Smooth muscle cell (in vitro differentiated cells): ENCODE data around the gene PUM1. TPM values are rescaled to one million over a fixed set of nuclear protein-coding genes. Genes with fewer than 3 reads are reported as not detected.

Experiments
- DNase-seq: peaks from one replicate; lab custom pipeline; 2025; ENCODE audit not compliant: unreplicated experiment; lab: John Stamatoyannopoulos, UW
- H2AFZ ChIP-seq: fragments of 200-600 bp; sonication (generic); 2 replicates; pipeline ENCODE4 v1.6.0; 2016; ENCODE audit warnings: antibody characterized with exemption, low read depth, mild to moderate bottlenecking
- H3F3A ChIP-seq: fragments of 200-600 bp; sonication (generic); 2 replicates; pipeline ENCODE4 v1.6.0; 2017; ENCODE audit warnings: antibody characterized with exemption, low read depth
- H3K27ac ChIP-seq: fragments of 200-600 bp; sonication (generic); 2 replicates; pipeline ENCODE4 v1.5.1; 2016; ENCODE audit warnings: low read depth, mild to moderate bottlenecking
- H3K27me3 ChIP-seq: fragments of 200-600 bp; sonication (generic); 2 replicates; pipeline ENCODE4 v1.6.1; 2016; ENCODE audit warnings: low read depth, mild to moderate bottlenecking
- H3K36me3 ChIP-seq: fragments of 200-600 bp; sonication (generic); 2 replicates; pipeline ENCODE4 v1.5.1; 2016; ENCODE audit warnings: low read depth
- H3K4me1 ChIP-seq: fragments of 200-600 bp; sonication (generic); 2 replicates; pipeline ENCODE4 v1.5.1; 2016; ENCODE audit warnings: low read depth
- H3K4me2 ChIP-seq: fragments of 200-600 bp; sonication (generic); 2 replicates; pipeline ENCODE4 v1.6.0; 2016; ENCODE audit warnings: mild to moderate bottlenecking
- H3K4me3 ChIP-seq: fragments of 200-600 bp; sonication (generic); 2 replicates; pipeline ENCODE4 v1.5.1; 2016; ENCODE audit warnings: mild to moderate bottlenecking
- H3K79me2 ChIP-seq: fragments of 200-600 bp; sonication (generic); 2 replicates; pipeline ENCODE4 v1.6.0; 2016; ENCODE audit warnings: low read depth, mild to moderate bottlenecking
- H3K9ac ChIP-seq: fragments of 200-600 bp; sonication (generic); 2 replicates; pipeline ENCODE4 v1.6.0; 2016; ENCODE audit warnings: low read depth
- H3K9me3 ChIP-seq: fragments of 200-600 bp; sonication (generic); replicated peaks from 2 replicates; pipeline ENCODE4 v1.5.1; 2016; ENCODE audit warnings: low read depth
- H4K20me1 ChIP-seq: fragments of 200-600 bp; sonication (generic); 2 replicates; pipeline ENCODE4 v1.6.0; 2016; ENCODE audit warnings: low read depth
- WGBS: methylation state at CpG from one replicate; pipeline ENCODE4 v1.1.7; 2016; ENCODE audit warnings: low lambda C conversion rate; 5-methylcytosine and 5-hydroxymethylcytosine counted together
- polyA plus RNA-seq: library from polyadenylated mRNA; unstranded; fragments of >200 nt; fragmentation: Nextera tagmentation; extraction: Ambion mirVana; gene quantifications from 2 replicates; pipeline ENCODE4 v1.2.1, GENCODE V29; 2016
- total RNA-seq: library from RNA; depleted of rRNA; stranded (reverse); fragments of >200 nt; gene quantifications from 2 replicates; pipeline ENCODE4 v1.2.3, GENCODE V29; 2014
- TF ChIP-seq, protein P1 (sequence below): fragments of 200-600 bp; sonication (generic); IDR thresholded peaks from 2 replicates; pipeline ENCODE4 v1.5.1; 2017; ENCODE audit warnings: borderline replicate concordance, mild to moderate bottlenecking, antibody characterized with exemption; ENCODE audit not compliant: insufficient read depth, poor library complexity, severe bottlenecking

The PUM1 gene
- total and polyA plus RNA-seq, 2 experiments from 2014 or later: 49.0 to 78.2 TPM

DNA sequence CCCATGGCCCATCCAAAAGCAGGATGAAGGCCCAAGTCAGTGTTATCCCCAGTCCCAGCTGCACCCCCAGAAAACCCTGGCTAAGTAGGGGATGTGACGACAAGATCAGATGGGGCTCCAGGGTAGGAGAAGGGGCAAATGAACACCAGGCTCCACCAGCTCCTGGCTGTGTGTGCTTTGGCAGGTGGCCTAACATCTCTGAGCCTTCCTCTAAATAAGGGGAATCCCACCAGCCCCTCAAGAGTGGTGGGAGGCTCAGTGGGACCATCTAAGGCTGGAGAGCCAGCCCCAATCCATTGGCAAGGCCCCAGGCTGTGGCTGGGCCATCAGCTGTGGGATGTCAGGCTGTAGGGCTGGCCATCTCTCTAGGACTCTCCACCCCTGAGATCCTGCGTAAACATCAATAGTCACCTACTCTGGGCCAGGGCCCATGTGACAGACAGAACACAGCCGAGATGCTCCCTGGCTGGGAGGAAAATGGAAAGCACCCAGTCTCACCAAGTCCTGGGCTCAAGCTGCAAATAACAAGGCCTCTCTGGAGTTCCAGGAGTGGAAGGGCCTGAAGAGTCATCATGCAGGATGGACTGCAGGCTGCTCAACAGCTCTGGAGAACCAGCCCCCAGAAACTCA is 164.5 kb downstream of the PUM1 start:
- Histone ChIP-seq H3K9ac (no peak overlapping the region), H3K36me3 (no peaks in the 10 kb centered on the region), H4K20me1 (peaks cover 97% of the 10 kb centered on the region), H3K4me2 (no peak overlapping the region), H3K79me2 (peaks cover 47% of the 10 kb centered on the region), H3K9me3 (no peaks in the 10 kb centered on the region), H3K4me3 (no peak overlapping the region), H2AFZ (no peak overlapping the region), H3F3A (peaks cover 6% of the 10 kb centered on the region), H3K27ac (no peak overlapping the region), H3K27me3 (no peaks in the 10 kb centered on the region), H3K4me1 (peaks cover 6% of the 10 kb centered on the region)
- no peak for DNase-seq
- TF ChIP-seq, protein P1, sequence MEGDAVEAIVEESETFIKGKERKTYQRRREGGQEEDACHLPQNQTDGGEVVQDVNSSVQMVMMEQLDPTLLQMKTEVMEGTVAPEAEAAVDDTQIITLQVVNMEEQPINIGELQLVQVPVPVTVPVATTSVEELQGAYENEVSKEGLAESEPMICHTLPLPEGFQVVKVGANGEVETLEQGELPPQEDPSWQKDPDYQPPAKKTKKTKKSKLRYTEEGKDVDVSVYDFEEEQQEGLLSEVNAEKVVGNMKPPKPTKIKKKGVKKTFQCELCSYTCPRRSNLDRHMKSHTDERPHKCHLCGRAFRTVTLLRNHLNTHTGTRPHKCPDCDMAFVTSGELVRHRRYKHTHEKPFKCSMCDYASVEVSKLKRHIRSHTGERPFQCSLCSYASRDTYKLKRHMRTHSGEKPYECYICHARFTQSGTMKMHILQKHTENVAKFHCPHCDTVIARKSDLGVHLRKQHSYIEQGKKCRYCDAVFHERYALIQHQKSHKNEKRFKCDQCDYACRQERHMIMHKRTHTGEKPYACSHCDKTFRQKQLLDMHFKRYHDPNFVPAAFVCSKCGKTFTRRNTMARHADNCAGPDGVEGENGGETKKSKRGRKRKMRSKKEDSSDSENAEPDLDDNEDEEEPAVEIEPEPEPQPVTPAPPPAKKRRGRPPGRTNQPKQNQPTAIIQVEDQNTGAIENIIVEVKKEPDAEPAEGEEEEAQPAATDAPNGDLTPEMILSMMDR: no peak
- 73% methylated on average over 3 of the region's 3 CpGs for WGBS

DNA sequence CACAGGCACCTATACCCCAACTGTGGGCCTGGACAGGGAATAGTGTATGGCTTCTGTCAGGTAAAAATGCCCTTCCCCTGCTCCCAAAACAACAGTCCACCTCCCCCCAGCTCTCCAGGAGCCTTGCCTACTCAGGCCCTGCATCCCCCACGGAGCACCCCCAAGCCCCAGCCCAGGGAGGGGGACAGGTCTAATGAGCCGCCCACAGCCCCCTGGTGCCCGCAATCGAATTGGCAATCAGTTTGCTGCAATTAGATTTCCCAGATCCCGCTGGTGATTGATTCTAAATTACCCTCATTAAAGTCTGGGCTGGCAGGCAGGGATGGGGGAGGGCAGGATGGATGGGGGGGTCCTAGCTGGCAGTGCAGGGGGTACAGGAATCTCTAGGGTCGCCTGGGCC is 165.0 kb downstream of the PUM1 start:
- H3K4me2 ChIP-seq: no peak overlapping the region
- TF ChIP-seq, protein P1: no peak
- H3K9me3 ChIP-seq: no peaks in the 10 kb centered on the region
- no peak overlapping the region for H3K4me3 ChIP-seq
- peaks cover 97% of the 10 kb centered on the region for H4K20me1 ChIP-seq
- H3F3A ChIP-seq: peaks cover 6% of the 10 kb centered on the region
- no peak overlapping the region for H3K9ac ChIP-seq
- WGBS: 92% methylated on average over 6 of the region's 6 CpGs
- peaks cover 9% of the 10 kb centered on the region for H3K4me1 ChIP-seq
- no peaks in the 10 kb centered on the region for H3K27me3 ChIP-seq
- DNase-seq: no peak
- H3K36me3 ChIP-seq: no peaks in the 10 kb centered on the region
- peaks cover 44% of the 10 kb centered on the region for H3K79me2 ChIP-seq
- no peak overlapping the region for H2AFZ ChIP-seq
- H3K27ac ChIP-seq: no peak overlapping the region

DNA sequence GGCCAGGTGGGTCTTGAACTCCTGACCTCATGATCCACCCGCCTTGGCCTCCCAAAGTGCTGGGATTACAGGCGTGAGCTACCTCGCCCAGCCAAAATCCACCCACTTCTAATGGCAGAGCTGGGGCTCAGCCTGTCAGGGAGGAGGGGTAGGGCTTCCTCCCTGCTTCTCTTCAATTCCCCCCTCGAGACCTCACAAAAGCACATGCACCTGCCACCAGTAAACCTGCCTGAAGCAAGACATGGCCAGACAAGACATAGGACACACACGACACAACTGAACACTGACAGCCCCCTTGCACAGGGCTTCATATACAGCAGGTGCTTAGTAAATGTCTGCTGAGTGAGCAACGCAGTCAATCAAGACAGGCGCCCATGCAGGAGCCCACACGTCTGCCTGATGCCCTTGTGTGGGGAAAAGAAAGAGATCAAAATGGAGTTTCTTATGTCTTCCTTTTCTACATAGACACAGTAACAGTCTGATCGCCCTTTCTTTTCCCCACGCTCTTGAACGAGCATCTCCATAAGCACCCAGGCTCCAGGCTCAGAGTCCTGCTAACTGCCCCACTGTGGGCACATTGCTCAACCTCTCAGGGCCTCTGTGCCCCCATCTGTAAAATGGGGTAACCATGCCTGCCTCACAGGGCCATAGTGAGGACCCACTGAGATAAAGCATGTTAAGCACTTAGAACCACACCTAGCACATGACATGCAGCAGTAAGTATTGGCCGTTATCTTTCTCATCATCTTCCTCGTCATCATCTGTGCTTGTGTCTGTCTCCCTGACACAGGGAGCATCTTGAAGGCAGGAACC is 165.7 kb downstream of the PUM1 start:
- 93% methylated on average over 13 of the region's 13 CpGs for WGBS

More for the DNA sequence above, 165.7 kb downstream of the PUM1 start:
- Histone ChIP-seq H4K20me1 (peaks cover 99% of the 10 kb centered on the region), H3K9ac (no peak overlapping the region), H3K4me2 (no peak overlapping the region), H3K27ac (no peak overlapping the region), H3K79me2 (peaks cover 42% of the 10 kb centered on the region), H3K9me3 (no peaks in the 10 kb centered on the region), H3F3A (peaks cover 10% of the 10 kb centered on the region), H2AFZ (no peak overlapping the region), H3K4me3 (no peak overlapping the region), H3K27me3 (no peaks in the 10 kb centered on the region), H3K36me3 (no peaks in the 10 kb centered on the region), H3K4me1 (peaks cover 16% of the 10 kb centered on the region)
- TF ChIP-seq, protein P1: no peak
- no peak for DNase-seq
